HepG2 (cell line): ENCODE results near the gene MCM8.

Experiments used
- CC2D1A ChIP-seq: sonication (generic); formaldehyde crosslinking; IDR thresholded peaks from 2 replicates; pipeline ENCODE4 v1.8.1; 2023; ENCODE audit warnings: mild to moderate bottlenecking, missing genetic modification reagents
- NFATC3 ChIP-seq: sonication (generic); formaldehyde crosslinking; IDR thresholded peaks from 2 replicates; pipeline ENCODE4 v1.5.1; 2020; ENCODE audit warnings: mild to moderate bottlenecking, missing genetic modification reagents
- POLR2A ChIP-seq, 2 experiments: IDR thresholded peaks; 2 replicates each; pipeline ENCODE4 v1.6.1; 2011; ENCODE audit warnings: low read depth in 2 of 2, low read length in 2 of 2, mild to moderate bottlenecking in 1 of 2, moderate library complexity in 1 of 2; ENCODE audit not compliant: insufficient read depth in 1 of 2
- POLR2AphosphoS5 ChIP-seq: IDR thresholded peaks from 2 replicates; pipeline ENCODE4 v1.6.1; 2012; ENCODE audit warnings: low read depth, low read length
- RFXANK ChIP-seq: IDR thresholded peaks from 2 replicates; pipeline ENCODE4 v1.6.1; 2016
- RNF2 ChIP-seq: fragments of 450-650 bp; conservative IDR thresholded peaks from 2 replicates; pipeline ENCODE4 v1.6.1; 2016; ENCODE audit warnings: low read depth
- ZFP36 ChIP-seq: fragments of 150-350 bp; IDR thresholded peaks from 2 replicates; pipeline ENCODE4 v1.6.1; 2018; ENCODE audit warnings: borderline replicate concordance, low read length, low read depth; ENCODE audit not compliant: partially characterized antibody
- ZNF282 ChIP-seq: fragments of 450-650 bp; IDR thresholded peaks from 2 replicates; pipeline ENCODE4 v1.6.1; 2018; ENCODE audit not compliant: partially characterized antibody
- TF ChIP-seq, protein P1 (sequence below): sonication (generic); formaldehyde crosslinking; IDR thresholded peaks from 2 replicates; pipeline ENCODE4 v1.5.0; 2020; ENCODE audit warnings: mild to moderate bottlenecking, missing genetic modification reagents, moderate library complexity
- TF ChIP-seq, protein P2 (sequence below): sonication (generic); formaldehyde crosslinking; IDR thresholded peaks from 2 replicates; pipeline ENCODE4 v1.4.0; 2020; ENCODE audit warnings: missing genetic modification reagents

DNA sequence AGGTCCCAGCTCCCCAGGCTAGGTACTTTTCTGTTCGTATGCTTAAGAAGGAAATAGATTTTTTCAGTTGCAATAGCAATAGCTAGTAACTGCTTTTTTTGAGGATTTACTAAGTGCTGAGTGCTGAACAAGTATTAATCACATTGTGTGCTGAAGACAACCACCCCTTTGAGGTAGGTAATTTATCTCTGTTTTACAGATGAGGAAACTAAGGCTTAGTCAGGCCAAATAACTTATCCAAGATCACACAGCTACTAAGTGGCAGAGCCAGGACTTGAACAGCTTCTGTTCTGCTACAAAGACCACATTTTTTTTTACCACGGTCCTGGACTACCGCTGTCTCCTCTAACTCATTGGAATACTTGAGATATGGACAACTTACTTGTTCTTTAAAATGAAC, 63.6 kb downstream of the MCM8 start:
- no peak for TF ChIP-seq NFATC3 (CRISPR knock-in tag)
- TF ChIP-seq ZFP36: no peak
- TF ChIP-seq RFXANK (CRISPR knock-in tag): no peak
- no peak for TF ChIP-seq ZNF282
- TF ChIP-seq, protein P1, sequence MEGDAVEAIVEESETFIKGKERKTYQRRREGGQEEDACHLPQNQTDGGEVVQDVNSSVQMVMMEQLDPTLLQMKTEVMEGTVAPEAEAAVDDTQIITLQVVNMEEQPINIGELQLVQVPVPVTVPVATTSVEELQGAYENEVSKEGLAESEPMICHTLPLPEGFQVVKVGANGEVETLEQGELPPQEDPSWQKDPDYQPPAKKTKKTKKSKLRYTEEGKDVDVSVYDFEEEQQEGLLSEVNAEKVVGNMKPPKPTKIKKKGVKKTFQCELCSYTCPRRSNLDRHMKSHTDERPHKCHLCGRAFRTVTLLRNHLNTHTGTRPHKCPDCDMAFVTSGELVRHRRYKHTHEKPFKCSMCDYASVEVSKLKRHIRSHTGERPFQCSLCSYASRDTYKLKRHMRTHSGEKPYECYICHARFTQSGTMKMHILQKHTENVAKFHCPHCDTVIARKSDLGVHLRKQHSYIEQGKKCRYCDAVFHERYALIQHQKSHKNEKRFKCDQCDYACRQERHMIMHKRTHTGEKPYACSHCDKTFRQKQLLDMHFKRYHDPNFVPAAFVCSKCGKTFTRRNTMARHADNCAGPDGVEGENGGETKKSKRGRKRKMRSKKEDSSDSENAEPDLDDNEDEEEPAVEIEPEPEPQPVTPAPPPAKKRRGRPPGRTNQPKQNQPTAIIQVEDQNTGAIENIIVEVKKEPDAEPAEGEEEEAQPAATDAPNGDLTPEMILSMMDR: no peak
- no peak for TF ChIP-seq CC2D1A
- no peak for TF ChIP-seq POLR2AphosphoS5
- TF ChIP-seq POLR2A (IDR thresholded peaks at IDR 0.05; ENCODE audit: insufficient read depth in 1 of 2, low read depth in 2 of 2, low read length in 2 of 2): no peak
- TF ChIP-seq RNF2: no peak
- TF ChIP-seq, protein P2, sequence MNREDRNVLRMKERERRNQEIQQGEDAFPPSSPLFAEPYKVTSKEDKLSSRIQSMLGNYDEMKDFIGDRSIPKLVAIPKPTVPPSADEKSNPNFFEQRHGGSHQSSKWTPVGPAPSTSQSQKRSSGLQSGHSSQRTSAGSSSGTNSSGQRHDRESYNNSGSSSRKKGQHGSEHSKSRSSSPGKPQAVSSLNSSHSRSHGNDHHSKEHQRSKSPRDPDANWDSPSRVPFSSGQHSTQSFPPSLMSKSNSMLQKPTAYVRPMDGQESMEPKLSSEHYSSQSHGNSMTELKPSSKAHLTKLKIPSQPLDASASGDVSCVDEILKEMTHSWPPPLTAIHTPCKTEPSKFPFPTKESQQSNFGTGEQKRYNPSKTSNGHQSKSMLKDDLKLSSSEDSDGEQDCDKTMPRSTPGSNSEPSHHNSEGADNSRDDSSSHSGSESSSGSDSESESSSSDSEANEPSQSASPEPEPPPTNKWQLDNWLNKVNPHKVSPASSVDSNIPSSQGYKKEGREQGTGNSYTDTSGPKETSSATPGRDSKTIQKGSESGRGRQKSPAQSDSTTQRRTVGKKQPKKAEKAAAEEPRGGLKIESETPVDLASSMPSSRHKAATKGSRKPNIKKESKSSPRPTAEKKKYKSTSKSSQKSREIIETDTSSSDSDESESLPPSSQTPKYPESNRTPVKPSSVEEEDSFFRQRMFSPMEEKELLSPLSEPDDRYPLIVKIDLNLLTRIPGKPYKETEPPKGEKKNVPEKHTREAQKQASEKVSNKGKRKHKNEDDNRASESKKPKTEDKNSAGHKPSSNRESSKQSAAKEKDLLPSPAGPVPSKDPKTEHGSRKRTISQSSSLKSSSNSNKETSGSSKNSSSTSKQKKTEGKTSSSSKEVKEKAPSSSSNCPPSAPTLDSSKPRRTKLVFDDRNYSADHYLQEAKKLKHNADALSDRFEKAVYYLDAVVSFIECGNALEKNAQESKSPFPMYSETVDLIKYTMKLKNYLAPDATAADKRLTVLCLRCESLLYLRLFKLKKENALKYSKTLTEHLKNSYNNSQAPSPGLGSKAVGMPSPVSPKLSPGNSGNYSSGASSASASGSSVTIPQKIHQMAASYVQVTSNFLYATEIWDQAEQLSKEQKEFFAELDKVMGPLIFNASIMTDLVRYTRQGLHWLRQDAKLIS (CRISPR knock-in tag): no peak
